Body of pancreas (tissue), 4 donors: ENCODE data around the gene CTAGE9. TPM values are rescaled to one million over a fixed set of nuclear protein-coding genes. Genes with fewer than 3 reads are reported as not detected.
A peak's percentile ranks its signal among the peaks of the same experiment; 100 is the strongest.

Source experiments
- ATAC-seq: fragments of 150-250 bp; one replicate; pipeline ENCODE4 v1.9.1; 2016
- DNase-seq, 4 donors: peaks; one replicate each; pipeline ENCODE4 v3.0.0-alpha.2; 2019
- H3K27ac ChIP-seq, 4 donors: fragments of 200-600 bp; sonication (generic); 1 replicate in 3 of 4; 2 replicates in 1 of 4; pipeline versions ENCODE4 v1.5.1 to v1.6.1; 2016 to 2019; ENCODE audit warnings: mild to moderate bottlenecking in 1 of 4, mixed read lengths in 1 of 4, moderate library complexity in 1 of 4
- H3K27me3 ChIP-seq, 2 donors: fragments of 200-600 bp; sonication (generic); one replicate each; pipeline ENCODE4 v1.6.0; 2016; ENCODE audit warnings: mild to moderate bottlenecking in 1 of 2
- H3K36me3 ChIP-seq, 2 donors: fragments of 200-600 bp; sonication (generic); replicated peaks in 1 of 2; 2 replicates each; pipeline ENCODE4 v1.5.1; 2016; ENCODE audit warnings: low read depth in 2 of 2; ENCODE audit not compliant: insufficient read depth in 1 of 2
- H3K4me1 ChIP-seq: fragments of 200-600 bp; sonication (generic); one replicate; pipeline ENCODE4 v1.6.0; 2016
- H3K4me3 ChIP-seq, 2 donors: fragments of 200-600 bp; sonication (generic); 1 replicate in 1 of 2; 2 replicates in 1 of 2; pipeline ENCODE4 v1.5.1; 2016 to 2019
- H3K9me3 ChIP-seq, 3 donors: fragments of 200-600 bp; sonication (generic); 1 replicate in 2 of 3; 2 replicates in 1 of 3; pipeline ENCODE4 v1.5.1; 2016
- CTCF ChIP-seq, 7 experiments: fragments of 450-650 bp in 4 of 7; fragments of 200-600 bp in 3 of 7; sonication (generic) in 3 of 7; IDR thresholded peaks; one replicate each; pipeline ENCODE4 v1.5.1; 2016 to 2019; ENCODE audit warnings: antibody characterized with exemption in 7 of 7
- POLR2A ChIP-seq, 3 donors: fragments of 450-650 bp; IDR thresholded peaks; one replicate each; pipeline ENCODE4 v1.6.1; 2016; ENCODE audit warnings: antibody characterized with exemption in 3 of 3, mild to moderate bottlenecking in 2 of 3
- WGBS, 2 donors: methylation state at CpG; one replicate each; pipeline ENCODE4 v1.1.5; 2017; 5-methylcytosine and 5-hydroxymethylcytosine counted together
- intact Hi-C: fragments of 100-400 bp; cut with DNase I; formaldehyde crosslinking; loops from one replicate; pipeline ENCODE4 v1.15.1; 2023
- total RNA-seq, 2 donors: library from RNA; depleted of rRNA; stranded (reverse); fragments of >200 nt; gene quantifications; one replicate each; pipeline ENCODE4 v1.1.0, GENCODE V29; 2016

CTAGE9 gene
- total RNA-seq, 2 donors from 2014 or later = 0.66 TPM; not detected in 1

GRCh38 chr6:131745476-131745875, 34.7 kb upstream of the CTAGE9 start:
- no peaks in the 10 kb centered on the region for H3K9me3 ChIP-seq
- H3K36me3 ChIP-seq = no peaks in the 10 kb centered on the region
- no peak for TF ChIP-seq POLR2A (IDR thresholded peaks at IDR 0.05)
- H3K27ac ChIP-seq = no peak overlapping the region
- H3K4me3 ChIP-seq = no peak overlapping the region
- H3K27me3 ChIP-seq = no peaks in the 10 kb centered on the region
- 85 to 89% methylated on average over 5 of the region's 5 CpGs for WGBS, 2 donors
- intact Hi-C loops = no loop called here
- no peak for ATAC-seq
- H3K4me1 ChIP-seq = no peaks in the 10 kb centered on the region
- DNase-seq = no peak

GRCh38 chr6:131744432-131745287, 33.8 kb upstream of the CTAGE9 start:
- WGBS, 2 donors = 29 to 35% methylated on average over 6 of the region's 6 CpGs
- Histone ChIP-seq H3K4me3 (no peak overlapping the region), H3K9me3 (no peaks in the 10 kb centered on the region), H3K36me3 (no peaks in the 10 kb centered on the region), H3K27me3 (no peaks in the 10 kb centered on the region), H3K27ac (no peak overlapping the region), H3K4me1 (no peaks in the 10 kb centered on the region)
- no peak for ATAC-seq
- DNase-seq = peak in 1 of 4 donors; percentile 14
- TF ChIP-seq POLR2A (IDR thresholded peaks at IDR 0.05) (no peak), CTCF (IDR thresholded peaks at IDR 0.05) (no peak)
- intact Hi-C loops = no loop called here

- Histone ChIP-seq H3K36me3 (no peaks in the 10 kb centered on the region), H3K4me3 (no peak overlapping the region), H3K4me1 (no peaks in the 10 kb centered on the region), H3K27me3 (no peaks in the 10 kb centered on the region), H3K27ac (no peak overlapping the region), H3K9me3 (no peaks in the 10 kb centered on the region)
- ATAC-seq (no peak), DNase-seq (no peak)
- intact Hi-C loops = no loop called here
- WGBS, 2 donors = 43 to 58% methylated on average over 3 of the region's 3 CpGs
- TF ChIP-seq POLR2A (IDR thresholded peaks at IDR 0.05) = no peak
- no peak for TF ChIP-seq CTCF (IDR thresholded peaks at IDR 0.05)
Observed at GRCh38 chr6:131741688-131742393, 31.0 kb upstream of the CTAGE9 start.

GRCh38 chr6:131740161-131740560, 29.3 kb upstream of the CTAGE9 start:
- Histone ChIP-seq H3K27me3 (no peaks in the 10 kb centered on the region), H3K4me3 (no peak overlapping the region), H3K9me3 (no peaks in the 10 kb centered on the region), H3K36me3 (no peaks in the 10 kb centered on the region), H3K4me1 (no peaks in the 10 kb centered on the region), H3K27ac (no peak overlapping the region)
- no peak for TF ChIP-seq CTCF (IDR thresholded peaks at IDR 0.05)
- no peak for TF ChIP-seq POLR2A (IDR thresholded peaks at IDR 0.05)
- ATAC-seq (no peak), DNase-seq (no peak)
- intact Hi-C loops = no loop called here
- 86 to 88% methylated on average over 4 of the region's 4 CpGs for WGBS, 2 donors

GRCh38 chr6:131739136-131739535, 28.3 kb upstream of the CTAGE9 start:
- Histone ChIP-seq H3K4me3 (no peak overlapping the region), H3K9me3 (no peaks in the 10 kb centered on the region), H3K27me3 (no peaks in the 10 kb centered on the region), H3K36me3 (no peaks in the 10 kb centered on the region), H3K4me1 (no peaks in the 10 kb centered on the region), H3K27ac (no peak overlapping the region)
- intact Hi-C loops = no loop called here
- DNase-seq = no peak
- WGBS, 2 donors = 73 to 78% methylated on average over 5 of the region's 5 CpGs
- no peak for ATAC-seq
- TF ChIP-seq POLR2A (IDR thresholded peaks at IDR 0.05) (no peak), CTCF (IDR thresholded peaks at IDR 0.05) (no peak)
